Measurements from ENCODE around the gene GPR142.
"Not testable (repeated sequence)": the region's sequence is repeated elsewhere in the genome, so short reads cannot be mapped to it uniquely, and the experiment has no call there.

GPR142 gene

DNA sequence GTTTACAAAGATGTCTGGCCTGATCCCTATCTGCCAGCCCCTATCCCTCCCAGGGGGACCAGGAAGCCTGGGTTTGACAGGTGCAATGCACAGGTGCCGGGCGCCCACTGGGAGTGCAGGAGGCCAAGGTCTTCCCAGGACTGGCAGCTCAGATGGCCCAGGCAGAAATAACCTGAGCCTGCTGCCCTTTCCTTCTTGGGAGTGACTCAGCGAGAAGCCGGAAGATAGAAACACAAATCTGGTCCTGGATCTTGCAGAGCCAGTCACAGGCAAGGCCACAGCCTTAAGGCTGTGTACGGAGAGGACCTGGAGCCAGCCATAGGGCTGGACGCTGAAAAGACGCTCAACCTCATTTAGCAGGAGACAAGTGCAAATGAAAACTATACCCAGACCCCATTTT is 27.7 kb downstream of the GPR142 start:
- no peak for DNase-seq

DNA sequence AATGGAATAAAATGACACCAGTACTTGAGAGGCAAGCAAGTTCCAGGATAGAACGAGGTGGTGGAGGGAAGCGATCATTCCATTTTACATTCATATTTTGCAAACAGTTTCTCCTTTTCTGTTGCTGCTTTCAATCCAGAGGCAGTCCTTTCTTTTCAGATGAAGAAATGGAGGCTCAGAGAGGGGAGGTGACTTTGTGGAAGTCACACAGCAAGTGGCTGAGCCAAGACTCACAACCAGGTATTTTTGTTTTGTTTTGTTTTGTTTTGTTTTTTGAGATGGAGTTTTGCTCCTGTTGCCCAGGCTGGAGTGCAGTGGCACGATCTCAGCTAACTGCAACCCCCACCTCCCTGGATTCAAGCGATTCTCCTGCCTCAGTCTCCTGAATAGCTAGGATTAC is 29.3 kb downstream of the GPR142 start:
- DNase-seq, result no peak

DNA sequence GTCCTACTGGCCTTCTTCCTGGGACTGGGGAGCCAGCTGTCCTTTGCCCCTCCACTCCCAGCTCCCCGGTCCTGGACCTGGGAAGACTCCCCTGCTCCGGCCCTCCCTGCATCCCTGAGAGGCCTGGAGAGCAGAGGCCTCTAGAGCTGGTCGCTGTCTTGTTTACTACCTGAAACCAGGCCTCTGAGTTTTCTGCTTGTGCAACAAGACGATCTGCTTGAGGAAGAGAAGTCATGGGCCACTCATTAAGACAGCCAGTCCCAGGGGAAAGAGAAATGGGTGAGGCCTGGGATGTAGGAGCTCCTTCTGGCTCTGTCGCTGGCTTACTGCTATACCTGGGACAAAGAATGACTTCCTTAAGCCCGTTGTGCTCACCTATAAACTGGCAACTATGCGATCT is 34.7 kb downstream of the GPR142 start:
- no peak for DNase-seq

DNA sequence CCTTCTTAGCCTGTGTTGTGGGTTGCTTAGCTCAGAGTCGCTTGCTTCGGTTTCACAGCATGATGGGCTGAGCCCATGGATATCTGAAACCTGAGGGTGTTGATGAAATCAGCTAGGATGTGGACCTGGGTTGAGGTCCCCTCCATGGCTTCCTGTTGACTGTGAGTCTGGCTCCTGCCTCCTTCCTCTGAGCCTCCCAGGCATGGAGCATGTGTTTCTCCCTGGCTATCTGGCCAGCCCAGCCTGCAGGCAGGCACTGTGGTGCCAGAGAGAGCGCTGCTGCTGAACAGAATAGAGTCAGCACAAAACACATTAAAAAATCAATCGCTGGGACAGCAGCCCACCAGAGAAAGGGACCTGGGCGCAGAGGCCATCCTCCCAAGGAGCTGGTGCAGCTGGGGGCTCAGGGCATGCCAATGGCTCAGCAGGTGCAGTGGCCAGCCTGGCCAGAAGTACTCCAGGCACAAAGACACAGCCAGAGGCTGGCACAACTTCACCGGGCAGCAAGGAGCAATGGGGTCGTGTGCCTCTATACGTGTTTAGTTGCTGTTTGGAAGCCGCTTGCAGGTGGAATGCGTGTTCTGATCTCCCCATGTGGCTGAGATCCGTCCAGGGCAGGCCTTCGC is 36.3 kb downstream of the GPR142 start:
- DNase-seq, result no peak

DNA sequence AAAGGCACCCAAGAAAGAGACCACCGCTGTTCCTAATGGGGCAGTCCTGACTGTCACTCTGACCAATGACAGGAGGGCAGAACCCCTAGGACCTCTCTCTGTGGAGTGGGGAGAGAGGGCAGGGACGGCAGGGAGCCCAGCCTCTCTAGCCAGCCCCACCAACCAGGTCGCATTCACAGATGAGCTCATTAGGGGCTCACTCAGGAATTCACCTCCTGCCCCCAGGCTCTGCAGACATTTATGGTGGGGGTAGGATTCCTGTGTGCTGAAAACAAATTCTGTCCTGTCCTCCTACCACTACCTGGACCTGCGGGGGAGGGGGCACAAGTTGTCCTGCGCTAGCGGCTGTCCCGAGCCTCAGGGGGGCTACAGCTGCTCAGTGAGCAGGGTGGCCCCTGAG is 36.9 kb downstream of the GPR142 start:
- DNase-seq, result no peak

DNA sequence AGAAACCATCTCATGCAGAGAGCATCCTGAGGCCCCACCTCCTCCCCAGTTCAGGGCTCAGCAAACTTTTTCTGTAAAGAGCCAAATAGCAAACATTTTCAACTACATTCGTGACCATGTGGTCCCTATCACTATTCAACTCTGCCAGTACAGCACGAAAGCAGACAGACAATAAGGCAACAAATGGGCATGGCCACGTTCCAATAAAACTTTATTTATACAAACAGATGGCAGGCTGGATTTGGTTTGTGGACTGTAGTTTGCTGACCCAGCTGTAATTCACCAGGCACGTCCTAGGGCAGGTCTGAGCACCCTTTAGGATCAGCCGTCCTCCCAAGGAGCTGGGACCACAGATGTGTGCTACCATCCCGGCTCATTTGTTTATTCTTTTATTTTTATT is 37.5 kb downstream of the GPR142 start:
- no peak for DNase-seq

DNA sequence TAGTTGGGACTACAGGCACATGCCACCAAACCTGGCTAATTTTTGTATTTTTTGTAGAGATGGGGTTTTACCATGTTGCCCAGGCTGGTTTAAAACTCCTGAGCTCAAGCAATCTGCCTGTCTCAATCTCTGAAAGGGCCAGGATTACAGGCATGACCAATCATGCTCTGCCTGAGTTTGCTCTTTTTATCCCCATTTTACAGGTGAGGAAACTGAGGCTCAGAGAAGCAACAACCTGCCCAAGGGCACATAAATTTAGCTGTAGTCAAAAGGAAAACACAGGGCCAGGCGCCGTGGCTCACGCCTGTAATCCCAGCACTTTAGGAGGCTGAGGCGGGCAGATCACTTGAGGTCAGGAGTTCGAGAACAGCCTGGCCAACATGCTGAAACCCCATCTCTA is 38.0 kb downstream of the GPR142 start:
- DNase-seq, result not testable (repeated sequence)

DNA sequence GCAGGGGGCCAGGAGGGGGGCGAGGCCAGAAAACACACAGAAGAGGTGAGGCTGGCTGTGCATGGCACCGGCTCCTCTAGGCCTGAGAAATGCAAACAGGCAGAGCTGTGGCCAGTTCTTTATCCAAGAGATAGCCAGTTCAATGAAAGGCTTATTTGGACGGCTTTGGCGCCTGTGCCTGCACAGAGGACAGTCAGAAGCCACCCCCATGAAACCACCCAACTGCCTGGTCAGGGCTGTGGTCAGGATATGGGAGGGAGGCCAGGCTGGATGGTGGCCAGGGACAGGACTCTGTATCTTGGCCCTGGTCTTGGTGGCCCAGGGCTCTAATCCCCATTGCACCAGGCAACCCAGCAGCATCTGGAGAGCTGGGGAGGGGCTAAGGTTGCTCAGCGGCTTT is 40.1 kb downstream of the GPR142 start:
- no peak for DNase-seq

DNA sequence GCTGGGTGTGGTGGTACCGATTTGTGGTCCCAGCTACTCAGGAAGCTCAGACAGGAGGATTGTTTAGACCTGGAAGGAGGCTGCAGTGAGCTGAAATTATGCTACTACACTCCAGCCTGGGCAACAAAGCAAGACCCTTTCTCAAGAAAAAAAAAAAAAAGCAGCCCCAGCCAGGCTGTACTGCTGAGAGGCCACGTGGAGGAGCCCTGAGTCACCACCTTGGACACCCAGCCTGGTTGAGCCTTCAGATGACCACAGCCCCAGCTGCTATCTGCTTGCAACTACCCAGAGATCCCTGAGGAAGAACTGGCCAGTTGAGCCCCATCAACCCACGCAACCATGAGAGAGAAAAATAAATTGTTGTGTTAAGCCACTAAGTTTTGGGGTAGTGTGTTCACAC is 41.0 kb downstream of the GPR142 start:
- peak in 1 of 3 experiments; percentile 67 for DNase-seq

DNA sequence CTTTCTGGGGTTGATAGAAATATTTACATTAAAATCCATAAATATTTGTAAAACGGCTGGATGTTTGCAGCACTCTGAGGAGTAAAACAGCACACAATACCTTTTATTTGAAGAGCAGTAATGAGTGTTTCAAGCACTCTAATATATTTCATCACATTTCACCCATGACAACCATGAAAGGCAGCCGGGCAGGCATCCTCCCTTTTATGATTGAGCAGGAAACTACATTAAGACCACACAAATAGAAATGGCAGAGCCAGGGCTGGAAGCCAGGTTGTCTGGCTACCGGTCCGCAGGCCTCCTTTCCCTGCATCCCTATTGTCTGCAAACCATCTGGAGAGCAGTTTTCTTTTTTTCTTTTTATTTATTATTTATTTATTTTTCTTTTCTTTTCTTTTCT is 41.5 kb downstream of the GPR142 start:
- peak; percentile 59 to 91 (median 68) for DNase-seq

DNA sequence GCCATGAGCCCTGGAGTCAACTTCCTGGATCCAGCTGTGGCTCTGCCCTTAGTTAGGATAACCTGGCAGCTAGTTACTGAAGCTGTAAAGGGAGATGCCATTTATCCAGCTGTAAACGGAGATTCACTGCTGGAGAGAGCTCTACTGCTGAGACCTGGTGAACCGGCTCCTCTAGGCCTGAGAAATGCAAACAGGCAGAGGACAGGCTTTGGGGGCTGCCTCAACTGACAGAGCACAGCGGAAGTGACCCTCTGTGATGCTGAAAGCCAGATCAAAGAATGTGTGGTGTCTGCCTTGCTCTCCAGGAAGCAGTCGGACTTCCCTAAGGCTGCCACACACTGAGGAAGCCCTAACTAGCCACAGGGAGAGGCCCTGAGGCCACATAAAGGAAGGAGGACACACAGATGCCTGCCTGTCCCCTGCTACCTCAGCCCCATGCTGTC is 42.7 kb downstream of the GPR142 start:
- no peak for DNase-seq

DNA sequence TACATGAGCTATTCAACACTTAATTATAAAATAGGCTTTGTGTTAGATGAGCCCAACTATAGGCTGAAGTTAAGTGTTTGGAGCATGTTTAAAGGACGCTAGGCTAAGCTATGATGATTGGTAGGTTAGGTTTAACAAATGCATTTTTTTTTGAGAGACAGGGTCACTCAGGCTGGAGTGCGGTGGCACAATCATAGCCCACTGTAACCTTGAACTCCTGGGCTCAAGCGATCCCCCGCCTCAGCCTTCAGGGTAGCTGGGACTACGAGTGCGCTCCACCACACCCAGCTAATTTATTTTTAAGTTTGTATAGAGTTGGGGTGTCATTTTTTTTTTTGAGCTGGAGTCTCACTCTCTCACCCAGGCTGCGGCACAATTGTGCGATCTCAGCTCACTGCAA is 45.3 kb downstream of the GPR142 start:
- no peak for DNase-seq

DNA sequence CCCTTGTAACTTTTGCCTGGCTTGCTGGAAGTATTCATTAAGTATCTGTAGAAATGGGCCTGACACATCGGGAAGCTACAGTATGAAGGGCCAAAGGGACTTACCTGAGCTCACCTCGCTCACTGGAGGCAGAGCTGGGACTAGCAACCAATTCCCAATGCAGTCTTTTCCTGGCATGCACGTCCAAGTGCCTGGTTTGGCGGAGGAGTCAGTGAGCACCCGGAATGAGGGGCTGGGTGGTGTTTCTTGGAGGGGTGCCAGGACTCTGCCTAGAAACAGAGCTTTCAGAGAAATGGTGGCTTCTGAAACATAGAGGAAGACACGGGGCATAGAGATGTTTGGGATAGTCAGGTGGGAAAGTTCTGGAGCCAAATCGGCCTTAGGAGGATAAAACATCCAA is 46.2 kb downstream of the GPR142 start:
- no peak for DNase-seq

DNA sequence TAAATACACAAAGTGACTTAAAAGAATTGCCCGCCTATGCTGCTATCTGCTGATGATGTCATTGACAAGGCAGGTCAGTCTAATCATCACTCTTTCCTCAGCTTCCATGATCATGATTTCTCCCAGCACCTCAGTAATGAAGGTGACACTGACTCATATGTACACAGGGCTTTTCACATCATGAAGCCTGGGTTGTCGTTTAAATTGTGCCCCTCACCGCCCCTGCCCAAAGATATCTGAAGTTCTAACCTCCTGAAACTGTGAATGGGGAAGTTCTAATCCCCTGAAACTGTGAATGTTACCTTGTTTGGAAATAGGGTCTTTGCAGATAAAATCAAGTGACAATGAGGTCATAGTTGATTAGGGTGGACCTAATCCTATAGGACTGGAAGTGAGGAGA is 47.2 kb downstream of the GPR142 start:
- no peak for DNase-seq

DNA sequence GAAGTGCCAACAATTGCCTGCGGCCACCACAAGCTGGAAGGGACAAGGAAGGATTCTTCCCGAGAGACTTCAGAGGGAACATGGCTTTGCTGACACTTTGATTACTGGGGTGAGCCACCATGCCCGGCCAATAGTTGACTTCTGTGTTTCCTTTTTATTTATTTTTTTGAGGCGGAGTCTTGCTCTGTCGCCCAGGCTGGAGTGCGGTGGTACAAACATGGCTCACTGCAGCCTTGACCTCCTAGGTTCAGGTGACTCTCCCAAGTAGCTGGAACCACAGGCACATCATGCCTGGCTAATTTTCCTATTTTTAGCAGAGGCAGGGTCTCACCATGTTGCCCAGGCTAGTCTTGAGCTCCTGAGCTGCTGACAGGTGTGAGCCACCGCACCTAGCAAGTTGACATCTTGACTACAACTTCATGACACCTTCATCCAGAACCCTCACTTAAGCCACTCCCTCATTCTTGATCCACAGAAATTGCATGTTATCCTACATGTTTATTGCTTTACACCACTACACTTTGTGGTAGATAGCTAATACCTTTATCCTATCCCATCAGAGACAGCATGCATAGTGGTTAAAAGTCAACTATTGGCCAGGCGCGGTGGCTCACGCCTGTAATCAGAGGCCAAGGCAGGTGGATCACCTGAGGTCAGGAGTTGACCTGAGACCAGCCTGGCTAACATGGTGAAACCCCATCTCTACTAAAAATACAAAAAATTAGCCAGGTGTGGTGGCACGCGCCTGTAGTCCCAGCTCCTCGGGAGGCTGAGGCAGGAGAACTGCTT is 48.5 kb downstream of the GPR142 start:
- DNase-seq, result no peak

DNA sequence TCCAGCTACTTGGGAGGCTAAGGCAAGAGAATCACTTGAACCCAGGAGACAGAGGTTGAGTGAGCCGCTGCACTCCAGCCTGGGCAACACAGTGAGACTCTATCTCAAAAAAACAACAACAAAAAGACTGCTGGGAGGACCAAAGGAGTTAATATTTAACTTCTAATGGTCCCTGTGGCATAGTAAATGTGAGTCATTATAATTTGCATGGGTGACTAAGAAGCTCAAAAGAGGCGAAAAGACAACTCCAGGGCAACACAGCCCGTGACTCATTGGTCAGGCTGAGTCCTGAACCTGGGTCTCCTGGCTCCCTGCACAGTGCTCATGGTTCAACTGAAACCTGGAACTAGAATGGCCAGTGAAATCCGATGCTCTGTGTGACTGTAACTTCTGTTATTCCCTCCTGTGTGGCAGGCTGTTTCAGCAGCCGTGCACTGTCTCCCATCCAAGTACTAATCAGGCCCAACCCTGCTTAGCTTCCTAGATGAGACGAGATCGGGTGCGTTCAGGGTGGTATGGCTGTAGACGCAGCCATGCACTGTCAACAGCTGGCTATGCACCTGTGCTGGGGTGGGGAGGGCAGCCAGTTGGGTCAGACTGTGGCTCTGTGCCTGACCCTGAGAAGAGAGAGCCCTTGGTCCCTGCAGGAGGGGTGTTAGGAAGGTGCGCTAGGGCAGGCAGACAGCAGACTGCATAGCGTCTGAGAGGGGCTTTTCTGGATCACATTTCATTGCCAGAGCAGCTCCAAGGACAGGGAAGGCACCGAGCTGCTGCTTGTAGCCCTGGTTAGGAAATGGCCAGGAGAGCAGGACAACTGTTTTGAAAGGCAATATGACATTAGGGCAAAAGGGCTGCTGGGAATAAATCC is 50.1 kb downstream of the GPR142 start:
- DNase-seq, result no peak

DNA sequence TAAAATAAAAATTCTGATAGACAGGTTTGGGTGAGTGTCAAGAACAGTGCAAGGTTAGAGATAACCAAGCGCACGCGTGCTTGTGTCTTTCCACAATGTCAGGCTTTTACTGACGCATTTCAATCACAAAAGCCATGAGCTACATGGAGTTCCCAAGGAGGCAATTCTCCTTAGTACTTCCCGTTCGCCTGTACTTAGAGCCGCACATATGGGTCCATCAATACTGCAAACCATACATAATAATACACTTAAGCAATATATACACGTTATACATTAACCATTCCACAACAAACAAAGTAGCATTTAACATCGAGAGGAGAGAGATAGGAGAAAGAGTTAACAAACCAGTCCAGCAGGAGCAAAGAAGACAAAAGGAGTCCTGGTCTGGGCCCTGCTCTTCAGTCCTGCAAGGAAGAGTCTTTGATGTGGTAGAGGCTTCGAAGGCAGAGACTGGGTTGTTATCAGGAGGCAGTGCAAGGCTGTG is 52.7 kb downstream of the GPR142 start:
- no peak for DNase-seq

Measured in NCI-H1417 (cell line).